GM12872 (cell line): ENCODE data around the gene ARSG.
A peak's percentile ranks its signal among the peaks of the same experiment; 100 is the strongest.

ENCODE experiments used
- CTCF ChIP-seq: IDR thresholded peaks from 3 replicates; pipeline ENCODE4 v1.5.1; 2011; ENCODE audit warnings: low read depth, mild to moderate bottlenecking, low read length, moderate library complexity; ENCODE audit not compliant: insufficient read depth

Gene ARSG

GRCh38 chr17:68390888-68391545 lies 99.7 kb downstream of the ARSG start:
- TF ChIP-seq CTCF = no peak

- TF ChIP-seq CTCF = no peak
Measured at GRCh38 chr17:68391561-68392268, 100.4 kb downstream of the ARSG start.

- no peak for TF ChIP-seq CTCF
Measured at GRCh38 chr17:68394608-68395331, 103.5 kb downstream of the ARSG start.

GRCh38 chr17:68396226-68397107 lies 105.2 kb downstream of the ARSG start:
- no peak for TF ChIP-seq CTCF

GRCh38 chr17:68397108-68397536 lies 105.8 kb downstream of the ARSG start:
- TF ChIP-seq CTCF = no peak

GRCh38 chr17:68398691-68399637 lies 107.7 kb downstream of the ARSG start:
- peak; percentile 93 for TF ChIP-seq CTCF
